GM18526 (cell line): Measurements from ENCODE around the gene TACR2.

Source experiments
- POLR2A ChIP-seq: IDR thresholded peaks from 3 replicates; pipeline ENCODE4 v1.6.1; 2011; ENCODE audit not compliant: insufficient read length; ENCODE audit errors: extremely low read depth

The TACR2 gene

DNA sequence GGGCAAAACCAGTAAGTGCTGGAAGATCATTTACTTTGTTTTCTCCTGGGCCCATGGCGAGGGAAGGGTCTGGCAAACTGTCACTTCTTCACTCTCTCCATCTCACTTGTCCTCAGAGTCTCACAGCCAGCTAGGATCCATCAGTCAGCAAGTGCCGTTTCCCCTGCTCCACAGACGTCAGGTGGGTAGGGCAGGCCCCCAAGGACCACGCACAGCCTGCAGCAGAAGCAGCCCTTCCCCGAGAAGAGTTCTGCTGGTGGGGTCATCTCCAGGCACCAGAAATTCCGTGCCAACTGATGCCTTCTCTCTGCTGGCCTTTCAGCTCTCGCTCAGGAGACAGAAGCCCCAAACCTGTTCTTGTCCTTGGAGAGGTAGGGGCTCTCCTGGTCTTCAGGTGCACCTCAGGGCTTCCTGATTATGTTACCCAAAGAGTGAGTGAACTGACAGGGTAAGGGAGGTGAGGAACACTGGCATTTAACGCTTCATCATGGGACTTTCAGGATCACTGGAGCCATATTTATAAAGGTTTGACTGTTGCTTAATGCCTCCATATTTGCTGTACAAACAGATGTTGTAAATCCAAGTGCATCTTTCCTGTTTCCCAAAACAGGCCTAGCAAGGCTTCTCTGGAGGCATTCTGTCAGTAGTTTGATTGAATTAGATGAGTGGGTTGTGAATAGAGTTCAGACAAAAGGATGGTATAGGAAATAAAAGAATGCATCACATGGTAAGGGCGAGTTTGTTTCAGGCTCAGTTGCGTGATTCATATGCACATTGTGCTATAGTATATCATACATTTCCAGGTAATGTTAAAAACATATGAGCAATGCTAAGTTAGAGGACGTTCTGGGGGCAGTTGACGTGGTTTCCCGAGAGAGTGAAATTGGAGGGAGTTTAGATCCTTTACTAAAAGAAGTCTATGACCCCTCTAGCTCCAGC lies 20.9 kb upstream of the TACR2 start:
- TF ChIP-seq POLR2A, result no peak

DNA sequence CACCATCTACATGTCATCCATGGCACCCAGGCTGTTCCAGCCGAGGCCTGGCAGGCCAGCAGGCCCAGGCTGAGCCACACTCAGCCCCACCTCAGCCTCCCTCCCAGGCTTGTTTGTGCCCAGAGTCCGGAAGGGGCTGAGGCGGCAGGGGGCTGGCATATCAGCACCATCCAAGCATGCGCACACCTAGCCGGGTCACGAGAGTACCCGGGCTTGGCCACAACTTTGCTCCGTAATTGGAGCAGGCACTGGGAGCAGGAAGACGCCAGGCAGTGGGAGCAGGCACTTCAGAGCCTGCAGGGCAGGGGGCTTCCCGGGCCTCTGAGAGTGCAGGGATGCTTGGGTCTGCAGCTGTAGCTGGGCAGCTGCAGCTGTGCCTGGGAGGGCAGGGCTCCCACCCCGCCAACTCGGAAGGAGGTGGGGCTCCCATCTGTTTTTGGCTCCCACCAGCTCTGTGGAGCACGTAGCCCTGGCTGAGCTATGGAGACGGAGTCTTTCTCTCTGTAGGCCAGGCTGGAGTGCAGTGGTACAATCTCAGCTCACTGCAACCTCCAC lies 19.3 kb upstream of the TACR2 start:
- no peak for TF ChIP-seq POLR2A

DNA sequence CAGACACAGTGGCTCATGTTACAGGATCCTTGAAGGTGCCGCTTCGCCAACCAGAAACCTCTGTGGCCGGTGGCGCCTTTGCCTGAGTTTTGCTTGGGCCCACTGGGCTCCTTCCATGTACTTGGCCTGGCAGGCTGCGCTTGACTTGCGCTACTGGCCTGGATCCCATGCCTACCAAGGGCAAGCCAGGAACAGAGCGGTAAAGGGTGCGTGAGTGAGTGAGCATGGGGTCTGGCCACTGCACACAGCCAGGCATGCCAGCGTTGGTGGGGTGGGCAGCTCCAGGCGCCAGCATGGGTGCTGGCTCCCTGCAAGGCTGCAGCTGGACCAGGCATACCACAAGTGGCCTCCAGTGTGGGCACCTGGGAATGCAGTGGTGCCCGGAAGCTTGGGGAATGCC lies 18.2 kb upstream of the TACR2 start:
- no peak for TF ChIP-seq POLR2A

DNA sequence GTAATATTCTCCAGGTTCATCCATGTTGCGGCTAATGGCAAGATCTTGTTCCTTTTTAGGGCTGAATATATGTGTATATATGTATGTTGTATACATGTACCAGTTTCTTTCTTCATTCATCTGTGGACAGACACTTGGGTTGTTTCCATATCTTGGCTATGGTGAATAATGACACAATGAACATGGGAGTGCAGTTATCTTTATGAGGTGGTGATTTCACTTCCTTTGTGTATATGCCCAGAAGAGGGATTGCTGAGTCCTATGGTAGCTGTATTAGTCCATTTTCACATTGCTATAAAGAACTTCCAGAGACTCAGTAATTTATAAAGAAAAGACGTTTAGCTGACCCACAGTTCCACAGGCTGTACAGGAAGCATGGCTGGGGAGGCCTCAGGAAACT lies 17.5 kb upstream of the TACR2 start:
- TF ChIP-seq POLR2A, result no peak

DNA sequence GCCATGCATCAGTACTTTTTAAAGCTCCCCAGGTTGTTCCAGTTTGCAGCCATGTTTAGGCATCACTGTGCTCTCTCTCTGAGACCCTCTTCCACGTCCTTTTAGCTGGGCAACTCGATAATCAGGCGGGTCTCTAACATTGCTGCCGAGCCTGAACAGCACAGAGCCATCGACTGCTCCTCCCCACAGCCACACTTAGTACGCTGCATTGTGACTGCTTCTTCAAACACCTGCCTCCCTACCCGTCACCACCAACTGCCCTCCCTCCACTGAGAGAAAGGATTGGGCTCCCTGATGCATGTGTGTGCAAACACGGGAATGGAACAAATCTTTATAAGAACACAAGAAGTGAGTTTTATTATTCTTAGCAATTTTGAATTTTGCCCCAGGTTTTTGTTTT lies 11.4 kb upstream of the TACR2 start:
- TF ChIP-seq POLR2A, result no peak

DNA sequence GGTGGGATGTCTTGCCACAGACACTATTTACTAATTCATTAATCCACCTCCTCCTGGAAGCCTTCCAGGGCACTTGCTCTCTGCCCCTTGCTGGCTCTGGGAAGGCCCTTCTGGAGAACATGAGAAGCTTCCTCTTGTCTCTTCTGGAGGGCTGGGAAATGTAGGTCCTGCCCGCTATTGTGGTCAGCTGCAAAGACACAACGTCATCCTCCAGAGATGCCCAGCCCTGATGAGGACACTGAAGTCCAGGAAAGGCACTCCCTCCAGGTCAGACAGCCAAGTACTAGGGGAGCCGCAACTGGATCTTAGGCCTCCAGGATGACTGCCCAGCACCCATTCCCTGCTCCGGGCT lies 9.6 kb upstream of the TACR2 start:
- TF ChIP-seq POLR2A, result no peak

DNA sequence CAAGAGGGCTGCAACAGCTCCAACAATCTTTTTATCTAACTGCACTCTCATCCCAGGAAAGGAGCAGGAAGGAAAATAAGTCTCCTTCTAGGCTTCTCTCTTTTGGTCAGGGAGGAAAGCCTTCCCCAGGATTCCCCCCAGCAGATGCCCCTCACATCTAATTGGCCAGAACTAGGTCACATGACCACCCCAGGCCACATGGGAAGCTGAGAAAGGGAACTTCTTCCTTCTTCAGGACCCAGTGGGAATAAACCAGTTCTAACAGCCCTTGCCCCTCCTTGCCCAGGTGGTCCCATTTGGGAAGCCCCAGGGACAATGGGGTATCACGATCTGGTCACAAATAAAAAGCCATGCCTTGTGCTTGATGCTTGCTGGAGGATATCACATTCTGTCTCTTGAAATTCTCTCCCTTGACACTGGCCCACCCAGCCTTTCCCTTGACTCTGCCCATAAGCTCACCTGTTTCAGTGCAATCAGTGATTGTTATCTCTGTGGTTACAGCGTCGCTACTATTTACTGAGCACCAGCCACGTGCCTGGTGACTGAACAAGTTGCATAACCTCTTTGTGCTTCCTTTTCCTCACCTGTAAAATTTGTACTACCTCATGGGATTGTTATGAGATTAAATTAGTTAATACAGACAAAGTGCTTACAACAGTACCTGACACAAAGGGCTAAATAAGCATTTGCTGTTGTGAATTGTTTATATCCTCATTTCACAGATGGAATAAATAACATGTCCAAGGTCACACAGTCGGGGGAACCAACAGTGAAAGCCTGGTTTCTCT lies 9.0 kb upstream of the TACR2 start:
- no peak for TF ChIP-seq POLR2A

DNA sequence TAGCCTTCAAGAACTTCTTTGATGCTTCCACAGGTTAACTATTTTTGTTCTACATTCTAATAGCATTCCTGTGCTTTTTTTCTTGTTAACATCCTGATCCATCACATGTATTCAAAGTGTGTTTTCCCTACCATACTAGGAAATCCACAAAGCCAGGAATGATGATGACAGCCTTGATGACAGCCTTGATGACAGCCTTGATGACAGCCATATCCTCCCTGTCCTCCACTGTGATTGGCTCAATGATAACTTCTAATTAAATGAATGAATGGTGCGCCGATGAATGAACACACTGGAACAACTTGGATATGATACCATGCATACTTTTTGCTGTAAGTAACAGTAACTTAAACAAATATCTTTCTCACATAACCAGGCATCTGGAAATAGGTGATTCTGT lies 8.3 kb upstream of the TACR2 start:
- TF ChIP-seq POLR2A, result no peak

DNA sequence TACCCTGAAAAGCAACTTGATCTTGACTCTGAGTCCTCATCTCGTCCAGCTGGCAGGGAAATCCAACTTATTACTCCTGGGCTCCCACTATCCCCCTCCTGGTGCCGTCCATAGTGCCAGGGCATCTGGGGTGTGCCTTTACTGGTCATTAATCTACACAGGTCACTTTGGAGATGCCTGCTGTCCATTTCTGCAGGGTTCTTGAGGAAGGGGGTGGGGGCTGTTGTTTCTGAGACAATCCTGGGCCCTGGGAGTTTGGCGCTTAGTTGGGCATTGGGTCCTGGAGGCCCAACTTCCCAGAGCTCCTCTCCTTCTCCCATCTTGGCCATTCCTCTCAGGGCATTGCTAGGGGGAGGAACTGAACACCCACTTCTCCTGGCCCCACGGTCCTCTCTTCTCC lies 6.0 kb upstream of the TACR2 start:
- no peak for TF ChIP-seq POLR2A

DNA sequence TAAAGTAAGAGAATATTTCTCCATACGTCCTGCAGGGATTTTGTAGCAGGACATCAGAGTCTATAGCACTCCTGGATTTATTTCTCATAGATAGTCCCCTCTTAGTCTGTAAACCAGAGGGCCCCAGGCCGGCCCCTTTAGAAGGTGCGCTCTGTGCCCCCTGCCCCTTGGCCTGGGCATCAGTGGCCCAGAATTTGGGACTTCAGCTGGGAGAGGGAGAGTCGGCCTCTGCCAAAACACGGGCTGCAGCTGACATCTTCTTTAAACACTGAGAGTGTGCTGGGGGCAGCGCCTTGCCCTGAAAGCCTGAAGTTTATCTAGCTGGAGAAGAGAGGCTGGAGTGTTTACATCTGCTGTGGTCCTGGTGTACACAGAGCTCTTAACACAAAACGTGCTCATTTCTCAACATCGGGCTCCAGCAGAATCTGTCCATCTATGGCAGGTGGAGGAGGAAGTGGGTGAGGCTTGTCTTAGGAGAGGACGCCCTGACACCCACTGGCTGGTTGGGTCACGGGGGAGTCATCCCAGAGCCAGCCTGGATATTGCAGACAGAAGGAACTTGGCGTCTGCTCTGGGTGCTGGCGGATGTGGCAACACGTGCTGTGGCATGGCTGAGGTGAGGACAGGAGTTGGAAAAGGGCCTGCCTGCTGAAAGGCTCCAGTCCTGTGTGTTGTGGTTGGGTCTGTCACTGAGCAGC lies 5.0 kb upstream of the TACR2 start:
- TF ChIP-seq POLR2A, result no peak

DNA sequence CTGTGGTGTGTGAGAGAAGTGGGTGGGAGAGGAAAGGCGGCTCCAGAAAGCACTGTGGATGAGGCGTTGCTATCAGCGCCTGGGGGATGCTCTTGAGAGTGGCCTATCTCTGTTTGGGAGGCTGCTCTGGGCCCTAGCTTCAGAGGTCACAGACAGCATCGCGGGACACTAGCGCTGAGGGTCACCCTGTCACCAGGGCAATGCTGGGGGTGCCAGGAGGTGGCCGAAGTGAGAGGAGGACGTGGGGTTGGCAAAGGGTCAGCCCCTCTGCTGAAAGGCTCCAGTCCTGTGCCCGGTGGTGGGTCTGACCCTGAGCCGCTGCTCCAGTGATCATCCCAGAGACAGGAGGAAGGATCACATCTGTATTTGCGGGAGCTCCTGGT lies 3.0 kb upstream of the TACR2 start:
- no peak for TF ChIP-seq POLR2A

DNA sequence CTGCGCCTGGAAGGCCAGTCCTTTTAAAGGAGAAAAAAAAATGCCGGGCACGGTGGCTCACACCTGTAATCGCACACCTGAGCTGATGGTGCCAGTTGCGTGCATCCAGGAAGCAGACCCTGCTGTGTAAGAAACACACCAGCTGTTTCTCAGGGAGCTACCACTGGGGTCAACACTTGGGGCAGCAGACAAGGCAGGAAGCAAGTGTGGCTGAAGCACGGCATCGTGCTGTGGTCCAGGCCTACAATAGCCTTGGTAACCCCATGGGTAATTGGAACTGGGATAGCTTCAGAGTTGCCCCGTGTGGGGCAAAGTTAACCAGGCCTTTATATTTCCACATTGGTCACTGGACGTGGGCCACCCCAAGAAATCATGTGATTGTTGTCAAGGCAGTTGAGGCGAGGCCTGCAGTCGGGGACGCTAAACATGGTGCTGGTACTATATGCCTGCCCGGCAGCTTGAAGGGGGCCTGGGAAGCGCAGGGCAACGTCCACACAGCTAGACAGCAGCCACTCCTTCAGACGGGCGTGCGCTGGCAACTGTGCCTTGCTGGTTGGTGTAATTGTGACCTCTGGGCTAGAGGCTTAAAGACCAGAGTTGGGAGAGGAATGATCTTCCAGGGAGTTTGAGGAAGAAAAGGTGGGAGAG lies 2.5 kb upstream of the TACR2 start:
- TF ChIP-seq POLR2A, result no peak

DNA sequence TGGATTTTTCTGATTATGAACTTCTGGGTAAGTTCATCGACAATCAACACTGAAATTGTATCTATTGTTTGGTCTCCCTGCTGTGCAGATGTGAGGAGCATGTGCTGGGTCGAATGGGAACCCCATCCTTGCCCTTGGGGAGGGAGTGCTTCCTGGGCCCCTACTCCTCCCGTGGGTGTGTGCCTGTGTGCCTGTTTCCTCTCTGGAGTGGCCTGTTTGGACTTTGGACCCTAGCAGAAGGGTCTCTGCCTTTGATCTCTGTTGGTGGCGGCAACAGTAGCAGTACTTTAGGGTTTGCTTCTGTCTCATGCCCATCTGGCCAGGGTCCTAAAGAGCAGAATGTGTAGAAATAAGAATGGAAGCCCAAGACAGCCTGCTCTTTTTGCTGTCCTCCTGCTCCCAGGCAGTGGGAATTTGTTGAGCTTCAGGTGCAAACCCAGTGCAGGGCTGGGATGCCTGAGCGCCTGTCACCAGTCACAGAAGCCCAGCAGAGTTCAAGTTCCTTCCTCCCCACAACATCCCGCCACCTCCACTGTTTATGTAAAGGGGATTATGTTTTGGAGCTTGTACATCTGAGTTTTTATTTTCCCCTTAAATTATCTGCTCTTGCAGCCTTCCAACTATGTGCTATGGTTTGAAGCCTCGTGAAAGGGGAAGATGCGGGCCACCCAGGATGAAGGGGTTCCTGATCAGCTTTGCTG lies 1.5 kb upstream of the TACR2 start:
- no peak for TF ChIP-seq POLR2A

DNA sequence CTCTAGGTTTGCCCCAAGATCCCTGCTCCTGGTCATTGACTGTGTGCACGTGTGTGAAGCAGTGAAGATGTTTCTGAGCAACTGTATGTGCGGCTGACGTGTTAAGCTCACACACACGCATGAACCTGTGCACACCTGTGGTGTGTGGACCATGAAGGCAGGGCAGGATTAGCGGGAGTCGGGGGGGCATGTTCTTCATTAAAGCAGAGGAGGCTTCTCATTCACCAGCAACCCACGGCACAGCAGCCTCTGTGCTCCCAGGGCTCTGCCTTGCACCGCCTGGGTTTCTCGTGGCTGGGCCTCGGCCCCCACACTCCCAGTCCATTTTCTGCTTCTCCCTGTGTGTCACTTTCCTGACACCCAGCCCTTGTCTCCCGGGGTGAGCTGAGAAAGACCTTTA lies 824 bp upstream of the TACR2 start:
- no peak for TF ChIP-seq POLR2A
